Activated T-cell treated with anti-CD3 and anti-CD28 coated beads, Interleukin-2, amount 50 U/mL, for 4 hours (primary cell): ENCODE results near the gene PLA2G4E. TPM values are rescaled to one million over a fixed set of nuclear protein-coding genes. Genes with fewer than 3 reads are reported as not detected.

ENCODE experiments used
- ATAC-seq, 2 donors: fragments of 200-7000 bp; cut with Tn5 transposase; one replicate each; pipeline ENCODE4 v1.10.0; 2021
- DNase-seq: peaks from one replicate; pipeline ENCODE4 v3.0.0-alpha.2; 2020
- H3K27me3 Mint-ChIP-seq: one replicate; pipeline ENCODE4 v1.8.0; 2021; ENCODE audit warnings: low read depth, mixed read lengths
- H3K36me3 Mint-ChIP-seq: one replicate; pipeline ENCODE4 v1.8.0; 2022; ENCODE audit warnings: mixed read lengths; ENCODE audit not compliant: insufficient read depth
- H3K4me1 Mint-ChIP-seq: one replicate; pipeline ENCODE4 v1.8.0; 2021; ENCODE audit warnings: low read depth, mixed read lengths
- H3K4me3 Mint-ChIP-seq: one replicate; pipeline ENCODE4 v1.8.0; 2021; ENCODE audit warnings: mild to moderate bottlenecking, moderate library complexity, mixed read lengths
- H3K9me3 Mint-ChIP-seq: one replicate; pipeline ENCODE4 v1.8.0; 2021; ENCODE audit warnings: mixed read lengths
- total RNA-seq, 3 donors: library from RNA; stranded (reverse); gene quantifications; one replicate each; pipeline ENCODE4 v1.2.1, GENCODE V29; 2021

PLA2G4E gene
- total RNA-seq = not detected

- Mint-ChIP-seq H3K36me3 (no peaks in the 10 kb centered on the region), H3K9me3 (no peaks in the 10 kb centered on the region)
- no peak for DNase-seq
Measured at GRCh38 chr15:42020713-42021273, at the start of gene PLA2G4E. Gene PLA2G4E, minus strand, starts transcription at chr15:42021042. Its CDS starts 12 bp downstream, at chr15:42021030.

GRCh38 chr15:42070279-42070975 is 49.6 kb upstream of the PLA2G4E start:
- DNase-seq = no peak
- Mint-ChIP-seq H3K9me3 (peaks cover 5% of the 10 kb centered on the region), H3K4me3 (no peak overlapping the region), H3K36me3 (no peaks in the 10 kb centered on the region), H3K27me3 (peaks cover 13% of the 10 kb centered on the region), H3K4me1 (no peaks in the 10 kb centered on the region)
- ATAC-seq = no peak

More at GRCh38 chr15:42020713-42021273, at the start of gene PLA2G4E:
- ATAC-seq = no peak
- Mint-ChIP-seq H3K4me1 (no peaks in the 10 kb centered on the region), H3K27me3 (peaks cover 6% of the 10 kb centered on the region), H3K4me3 (no peak within 1 kb of the TSS)

GRCh38 chr15:42069496-42070278 is 48.8 kb upstream of the PLA2G4E start:
- Mint-ChIP-seq H3K4me3 (no peak overlapping the region), H3K4me1 (no peaks in the 10 kb centered on the region), H3K9me3 (peaks cover 5% of the 10 kb centered on the region), H3K36me3 (no peaks in the 10 kb centered on the region), H3K27me3 (peaks cover 13% of the 10 kb centered on the region)
- ATAC-seq = no peak
- no peak for DNase-seq

GRCh38 chr15:42069025-42069424 is 48.2 kb upstream of the PLA2G4E start:
- Mint-ChIP-seq H3K4me1 (no peaks in the 10 kb centered on the region), H3K9me3 (peaks cover 5% of the 10 kb centered on the region), H3K36me3 (no peaks in the 10 kb centered on the region), H3K4me3 (no peak overlapping the region), H3K27me3 (peaks cover 13% of the 10 kb centered on the region)
- no peak for DNase-seq
- no peak for ATAC-seq

- Mint-ChIP-seq H3K4me3 (no peak overlapping the region), H3K27me3 (peaks cover 15% of the 10 kb centered on the region), H3K9me3 (peaks cover 5% of the 10 kb centered on the region), H3K4me1 (no peaks in the 10 kb centered on the region), H3K36me3 (no peaks in the 10 kb centered on the region)
- no peak for ATAC-seq
- DNase-seq = no peak
Measured at GRCh38 chr15:42068601-42069000, 47.8 kb upstream of the PLA2G4E start.

GRCh38 chr15:42066764-42067415 is 46.0 kb upstream of the PLA2G4E start:
- H3K9me3 Mint-ChIP-seq = peaks cover 5% of the 10 kb centered on the region
- H3K4me3 Mint-ChIP-seq = no peak overlapping the region
- DNase-seq (no peak), ATAC-seq (no peak)
- no peaks in the 10 kb centered on the region for H3K4me1 Mint-ChIP-seq
- H3K36me3 Mint-ChIP-seq = no peaks in the 10 kb centered on the region
- H3K27me3 Mint-ChIP-seq = peaks cover 14% of the 10 kb centered on the region

- Mint-ChIP-seq H3K27me3 (peaks cover 14% of the 10 kb centered on the region), H3K4me3 (no peak overlapping the region), H3K9me3 (peaks cover 5% of the 10 kb centered on the region), H3K4me1 (no peaks in the 10 kb centered on the region), H3K36me3 (no peaks in the 10 kb centered on the region)
- ATAC-seq (no peak), DNase-seq (no peak)
Measured at GRCh38 chr15:42065468-42065867, 44.6 kb upstream of the PLA2G4E start.

- H3K36me3 Mint-ChIP-seq = no peaks in the 10 kb centered on the region
- DNase-seq = no peak
- no peak for ATAC-seq
- H3K4me1 Mint-ChIP-seq = no peaks in the 10 kb centered on the region
- no peak overlapping the region for H3K4me3 Mint-ChIP-seq
- peaks cover 14% of the 10 kb centered on the region for H3K27me3 Mint-ChIP-seq
- H3K9me3 Mint-ChIP-seq = peaks cover 5% of the 10 kb centered on the region
Measured at GRCh38 chr15:42065033-42065432, 44.2 kb upstream of the PLA2G4E start.

- peaks cover 5% of the 10 kb centered on the region for H3K9me3 Mint-ChIP-seq
- H3K4me1 Mint-ChIP-seq = no peaks in the 10 kb centered on the region
- no peak overlapping the region for H3K4me3 Mint-ChIP-seq
- H3K27me3 Mint-ChIP-seq = peaks cover 14% of the 10 kb centered on the region
- DNase-seq = no peak
- no peak for ATAC-seq
- no peaks in the 10 kb centered on the region for H3K36me3 Mint-ChIP-seq
Measured at GRCh38 chr15:42064271-42064670, 43.4 kb upstream of the PLA2G4E start.

GRCh38 chr15:42063122-42063848 is 42.4 kb upstream of the PLA2G4E start:
- Mint-ChIP-seq H3K4me1 (no peaks in the 10 kb centered on the region), H3K9me3 (peaks cover 5% of the 10 kb centered on the region), H3K36me3 (no peaks in the 10 kb centered on the region), H3K4me3 (no peak overlapping the region), H3K27me3 (peaks cover 14% of the 10 kb centered on the region)
- no peak for DNase-seq
- ATAC-seq = no peak

GRCh38 chr15:42062284-42062806 is 41.5 kb upstream of the PLA2G4E start:
- H3K4me3 Mint-ChIP-seq = no peak overlapping the region
- H3K4me1 Mint-ChIP-seq = peaks cover 2% of the 10 kb centered on the region
- DNase-seq = no peak
- no peaks in the 10 kb centered on the region for H3K36me3 Mint-ChIP-seq
- ATAC-seq = no peak
- peaks cover 17% of the 10 kb centered on the region for H3K27me3 Mint-ChIP-seq
- peaks cover under 1% of the 10 kb centered on the region for H3K9me3 Mint-ChIP-seq

- DNase-seq = no peak
- peaks cover 7% of the 10 kb centered on the region for H3K4me1 Mint-ChIP-seq
- H3K9me3 Mint-ChIP-seq = no peaks in the 10 kb centered on the region
- H3K36me3 Mint-ChIP-seq = no peaks in the 10 kb centered on the region
- H3K4me3 Mint-ChIP-seq = no peak overlapping the region
- H3K27me3 Mint-ChIP-seq = peaks cover 24% of the 10 kb centered on the region
- ATAC-seq = no peak
Measured at GRCh38 chr15:42060797-42061196, 40.0 kb upstream of the PLA2G4E start.

- no peak overlapping the region for H3K4me3 Mint-ChIP-seq
- no peaks in the 10 kb centered on the region for H3K9me3 Mint-ChIP-seq
- H3K36me3 Mint-ChIP-seq = no peaks in the 10 kb centered on the region
- ATAC-seq (no peak), DNase-seq (no peak)
- H3K27me3 Mint-ChIP-seq = peaks cover 21% of the 10 kb centered on the region
- H3K4me1 Mint-ChIP-seq = peaks cover 7% of the 10 kb centered on the region
Measured at GRCh38 chr15:42060477-42060763, 39.6 kb upstream of the PLA2G4E start.
